HG03354 (cell line): ENCODE measurements around the gene LZTR1.
"Not testable (repeated sequence)": the region's sequence is repeated elsewhere in the genome, so short reads cannot be mapped to it uniquely, and the experiment has no call there.

Experiments
- ATAC-seq: cut with Tn5 transposase; IDR thresholded peaks from one replicate; pipeline ENCODE4 v1.9.1; 2021; ENCODE audit warnings: mild to moderate bottlenecking; ENCODE audit not compliant: unreplicated experiment, poor library complexity, severe bottlenecking

The LZTR1 gene

DNA sequence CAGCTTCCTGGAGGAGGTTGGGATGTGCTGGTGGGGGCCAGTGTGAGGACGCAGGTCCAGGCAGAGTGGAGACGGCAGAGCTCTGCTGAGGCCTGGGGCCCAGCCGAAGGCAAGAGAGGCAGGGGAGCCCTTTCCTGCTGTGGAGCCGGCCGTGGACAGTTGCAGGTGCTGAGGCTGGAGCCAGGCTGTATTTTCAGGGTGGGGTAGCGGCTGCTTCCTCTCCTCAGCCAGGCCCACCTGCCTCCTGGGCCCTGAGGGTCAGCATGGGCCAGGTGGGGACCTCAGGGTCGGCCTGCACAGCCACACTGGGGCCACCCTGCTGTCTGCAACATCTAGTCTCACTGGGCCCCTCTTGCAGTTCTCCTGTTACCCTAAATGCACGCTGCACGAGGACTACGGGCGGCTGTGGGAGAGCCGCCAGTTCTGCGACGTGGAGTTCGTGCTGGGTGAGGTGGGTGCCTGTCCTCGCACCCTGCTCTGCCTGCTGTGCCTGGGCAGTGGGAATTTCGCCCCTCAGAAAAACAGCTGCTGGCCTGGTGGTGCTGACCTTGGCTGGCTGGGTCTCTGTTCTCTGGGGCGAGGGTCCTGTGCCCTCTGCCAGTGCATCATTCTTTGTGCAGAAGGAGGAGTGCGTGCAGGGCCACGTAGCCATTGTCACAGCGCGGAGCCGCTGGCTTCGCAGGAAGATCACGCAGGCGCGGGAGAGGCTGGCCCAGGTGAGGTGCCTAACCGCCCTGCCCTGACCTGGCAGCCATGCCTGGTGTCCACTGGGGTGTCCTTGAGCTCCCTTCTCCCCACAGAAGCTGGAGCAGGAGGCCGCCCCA, 11.4 kb downstream of the LZTR1 start:
- ATAC-seq, result no peak

DNA sequence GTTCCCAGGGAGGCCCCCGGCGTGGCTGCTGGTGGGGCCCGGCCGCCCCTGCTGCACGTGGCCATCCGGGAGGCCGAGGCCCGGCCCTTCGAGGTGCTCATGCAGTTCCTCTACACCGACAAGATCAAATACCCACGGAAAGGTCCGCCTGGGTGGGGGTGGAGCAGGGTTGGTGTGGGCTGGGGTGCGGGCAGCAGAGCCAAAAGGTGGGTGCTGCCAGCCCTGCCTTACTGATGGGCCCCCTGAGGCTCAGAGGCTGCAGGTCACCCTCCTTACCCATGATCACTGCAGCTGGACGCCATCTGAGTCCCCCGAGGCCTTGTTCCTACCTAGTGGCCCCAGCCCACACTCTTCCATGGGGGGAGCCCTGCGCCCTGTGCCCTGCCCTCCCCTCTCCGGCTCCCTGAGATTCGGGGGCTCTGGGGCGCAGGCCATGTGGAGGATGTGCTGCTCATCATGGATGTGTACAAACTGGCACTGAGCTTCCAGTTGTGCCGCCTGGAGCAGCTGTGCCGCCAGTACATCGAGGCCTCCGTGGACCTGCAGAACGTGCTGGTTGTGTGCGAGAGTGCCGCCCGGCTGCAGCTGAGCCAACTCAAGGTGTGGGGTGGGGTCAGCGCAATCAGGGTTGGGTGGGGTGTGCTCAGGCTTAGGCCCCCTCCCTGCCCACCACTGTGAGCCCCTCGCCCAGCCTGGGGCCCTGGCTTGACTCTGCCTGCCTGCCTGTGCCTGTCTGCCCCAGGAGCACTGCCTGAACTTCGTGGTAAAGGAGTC, 12.2 kb downstream of the LZTR1 start:
- no peak for ATAC-seq

DNA sequence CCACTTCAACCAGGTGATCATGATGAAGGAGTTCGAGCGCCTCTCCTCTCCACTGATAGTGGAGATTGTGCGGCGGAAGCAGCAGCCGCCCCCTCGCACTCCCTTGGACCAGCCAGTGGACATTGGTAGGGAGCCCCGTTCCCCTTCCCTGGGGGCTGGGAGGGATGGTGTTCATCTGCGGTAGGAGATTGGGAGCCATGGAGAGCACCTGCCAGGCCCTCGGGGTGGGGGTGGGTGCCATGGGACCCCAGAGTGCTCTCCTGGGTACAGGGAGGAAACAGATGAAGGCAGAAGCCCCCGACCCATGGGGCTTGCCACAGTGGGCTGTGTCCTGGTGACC, 12.8 kb downstream of the LZTR1 start:
- no peak for ATAC-seq

DNA sequence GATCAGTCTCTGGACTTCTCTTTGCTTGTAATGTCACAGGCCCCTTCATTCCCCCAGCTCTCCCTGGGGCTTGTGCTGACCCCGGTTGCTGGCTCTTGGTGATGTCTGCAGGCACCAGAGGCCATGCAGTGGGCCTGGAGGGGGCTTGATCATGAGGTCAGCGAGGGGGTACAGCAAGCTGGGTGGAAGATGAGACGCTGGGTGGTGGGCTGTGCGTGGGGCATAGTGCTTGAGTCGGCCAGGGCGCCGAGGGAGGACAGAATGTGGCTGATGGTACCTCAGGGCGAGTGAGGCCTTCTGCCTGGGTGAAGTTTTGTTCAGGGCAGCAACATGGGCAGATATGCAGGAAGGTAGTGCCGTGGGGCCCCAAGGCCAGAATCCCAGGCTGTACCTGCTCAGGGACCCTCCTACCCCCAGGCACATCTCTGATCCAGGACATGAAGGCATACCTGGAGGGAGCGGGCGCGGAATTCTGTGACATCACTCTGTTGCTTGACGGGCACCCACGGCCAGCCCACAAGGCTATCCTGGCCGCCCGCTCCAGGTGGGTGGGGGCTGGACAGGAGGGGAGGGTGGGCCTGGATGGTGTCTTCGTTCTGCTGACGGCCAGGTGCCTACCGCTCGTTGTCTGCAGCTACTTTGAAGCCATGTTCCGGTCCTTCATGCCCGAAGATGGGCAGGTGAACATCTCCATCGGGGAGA, 13.4 kb downstream of the LZTR1 start:
- no peak for ATAC-seq

DNA sequence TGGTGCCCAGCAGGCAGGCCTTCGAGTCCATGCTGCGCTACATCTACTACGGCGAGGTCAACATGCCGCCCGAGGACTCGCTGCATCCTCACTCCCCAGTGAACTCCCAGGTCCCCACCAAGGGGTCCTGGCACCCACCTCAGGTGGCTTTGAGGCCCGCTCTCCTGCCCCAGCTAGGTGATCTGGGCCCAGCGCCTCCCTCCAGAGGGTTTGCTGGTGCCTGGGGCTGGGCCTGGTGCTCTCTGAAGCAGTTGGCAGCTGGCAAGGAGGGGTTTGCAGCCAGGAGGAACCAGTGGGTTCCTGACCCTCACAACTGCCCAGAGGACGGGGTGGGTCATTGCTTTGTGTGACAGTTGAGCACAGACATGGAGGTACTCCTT, 13.9 kb downstream of the LZTR1 start:
- no peak for ATAC-seq

DNA sequence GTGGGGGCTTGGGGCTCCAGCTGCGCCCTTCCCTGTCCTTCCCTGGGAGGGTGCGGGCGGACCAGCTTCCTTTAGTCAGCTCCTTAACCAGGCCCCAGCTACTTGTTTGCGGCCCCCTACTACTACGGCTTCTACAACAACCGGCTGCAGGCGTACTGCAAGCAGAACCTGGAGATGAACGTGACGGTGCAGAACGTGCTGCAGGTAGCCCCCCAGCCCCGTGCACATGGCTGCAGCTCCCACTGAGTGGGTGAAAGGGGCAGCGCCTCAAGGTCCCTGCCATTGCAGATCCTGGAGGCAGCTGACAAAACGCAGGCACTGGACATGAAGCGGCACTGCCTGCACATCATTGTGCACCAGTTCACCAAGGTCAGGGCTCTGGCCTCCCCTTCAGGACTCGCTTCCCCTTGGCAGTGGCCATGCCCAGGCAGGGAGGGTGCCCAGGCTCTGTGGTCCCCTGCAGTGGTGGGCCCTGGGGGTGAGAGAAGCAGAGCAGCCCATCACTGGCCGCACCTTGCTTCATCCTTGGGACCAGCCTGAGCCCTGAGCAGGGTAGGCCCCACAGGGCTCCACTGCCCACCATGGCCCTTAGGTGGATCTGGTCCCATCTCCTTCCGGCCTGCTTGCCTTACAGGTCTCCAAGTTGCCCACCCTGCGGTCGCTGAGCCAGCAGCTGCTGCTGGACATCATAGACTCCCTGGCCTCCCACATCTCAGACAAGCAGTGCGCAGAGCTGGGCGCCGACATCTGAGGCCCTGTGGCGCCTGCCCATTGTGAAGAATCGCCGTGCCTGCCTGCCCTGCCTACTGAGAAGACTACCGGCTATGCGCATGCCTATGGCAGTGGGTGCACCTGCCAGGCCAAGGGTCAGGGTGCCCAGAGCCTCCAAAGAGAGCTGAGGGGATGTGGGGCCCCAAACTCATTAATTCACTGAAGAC, 14.8 kb downstream of the LZTR1 start:
- no peak for ATAC-seq

DNA sequence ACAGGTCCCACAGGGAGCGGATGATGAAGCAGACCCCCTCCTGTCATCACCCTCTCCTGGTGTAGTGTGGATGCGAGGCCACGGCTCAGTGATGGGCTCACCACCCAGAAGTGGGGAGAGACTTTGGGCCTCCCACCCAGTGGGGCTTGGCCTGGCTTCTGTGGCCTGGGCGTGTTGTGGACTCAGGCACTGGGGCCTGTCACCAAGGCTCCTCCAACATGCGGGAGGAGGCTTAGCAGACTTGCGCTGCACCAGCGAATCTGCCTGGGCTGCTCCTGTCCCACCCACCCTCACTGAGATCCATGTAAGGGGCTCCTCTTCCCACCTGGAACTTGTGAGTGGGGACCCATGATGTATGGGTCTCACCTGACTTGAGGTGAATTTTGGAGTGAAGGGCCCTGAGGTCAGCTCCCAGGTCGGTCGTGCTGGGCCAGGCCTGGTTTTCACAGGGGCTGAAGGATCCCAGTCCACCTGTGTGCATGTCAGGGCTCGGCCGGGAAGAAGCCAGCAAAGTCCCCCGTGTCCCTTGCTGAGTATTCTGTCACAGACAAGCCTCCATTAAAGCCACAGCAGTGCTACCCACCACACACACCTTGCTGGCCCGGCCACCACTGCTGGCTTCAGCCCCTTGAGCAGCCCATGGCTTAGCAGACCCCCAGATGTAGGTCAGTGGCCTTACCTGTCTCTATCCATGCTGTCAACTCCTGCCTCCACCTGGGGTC, 15.6 kb downstream of the LZTR1 start:
- ATAC-seq, result no peak

DNA sequence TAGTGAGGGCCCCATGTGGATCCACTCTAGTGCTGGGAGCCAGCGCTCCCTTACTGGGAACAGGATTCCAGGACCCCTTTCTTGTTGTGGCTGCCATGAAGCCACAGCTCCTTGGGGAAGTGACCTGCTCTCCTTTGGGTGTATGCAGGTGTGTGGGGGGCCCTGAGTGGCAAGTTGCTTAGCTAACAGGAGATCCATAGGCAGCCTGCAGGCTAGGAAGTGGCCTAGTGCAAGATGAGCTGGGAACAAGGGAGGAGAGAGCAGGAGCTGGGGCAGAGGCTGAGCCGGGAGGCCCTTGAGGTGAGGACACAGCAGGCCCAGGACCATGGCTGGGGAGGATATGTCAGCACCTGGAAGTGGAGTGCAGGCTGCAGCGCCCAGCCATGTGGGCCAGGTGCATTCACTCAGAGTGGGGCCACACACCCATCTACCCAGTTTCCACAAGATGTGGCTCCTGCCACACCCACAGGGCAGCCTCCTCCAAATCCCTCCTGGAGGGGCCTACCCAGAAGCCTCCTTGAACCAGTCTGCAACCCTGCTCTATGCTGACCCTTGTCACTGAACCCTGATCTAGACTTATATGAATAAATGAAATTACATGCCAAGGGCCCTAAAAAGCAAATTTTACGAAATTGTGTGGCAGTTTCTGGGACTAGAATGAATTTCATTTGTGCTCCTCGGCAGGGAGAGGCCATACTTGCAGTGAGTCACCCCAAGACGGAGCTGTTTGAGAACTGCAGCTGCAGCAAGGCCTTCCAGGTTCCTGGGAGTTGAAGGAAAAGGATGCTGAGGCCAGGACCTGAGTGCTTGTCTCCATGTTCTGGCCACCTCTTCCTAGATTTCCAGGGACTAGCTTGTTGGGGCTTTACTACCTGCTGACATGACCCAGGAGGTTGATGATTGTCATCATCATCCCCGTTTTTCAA, 16.6 kb downstream of the LZTR1 start:
- no peak for ATAC-seq

DNA sequence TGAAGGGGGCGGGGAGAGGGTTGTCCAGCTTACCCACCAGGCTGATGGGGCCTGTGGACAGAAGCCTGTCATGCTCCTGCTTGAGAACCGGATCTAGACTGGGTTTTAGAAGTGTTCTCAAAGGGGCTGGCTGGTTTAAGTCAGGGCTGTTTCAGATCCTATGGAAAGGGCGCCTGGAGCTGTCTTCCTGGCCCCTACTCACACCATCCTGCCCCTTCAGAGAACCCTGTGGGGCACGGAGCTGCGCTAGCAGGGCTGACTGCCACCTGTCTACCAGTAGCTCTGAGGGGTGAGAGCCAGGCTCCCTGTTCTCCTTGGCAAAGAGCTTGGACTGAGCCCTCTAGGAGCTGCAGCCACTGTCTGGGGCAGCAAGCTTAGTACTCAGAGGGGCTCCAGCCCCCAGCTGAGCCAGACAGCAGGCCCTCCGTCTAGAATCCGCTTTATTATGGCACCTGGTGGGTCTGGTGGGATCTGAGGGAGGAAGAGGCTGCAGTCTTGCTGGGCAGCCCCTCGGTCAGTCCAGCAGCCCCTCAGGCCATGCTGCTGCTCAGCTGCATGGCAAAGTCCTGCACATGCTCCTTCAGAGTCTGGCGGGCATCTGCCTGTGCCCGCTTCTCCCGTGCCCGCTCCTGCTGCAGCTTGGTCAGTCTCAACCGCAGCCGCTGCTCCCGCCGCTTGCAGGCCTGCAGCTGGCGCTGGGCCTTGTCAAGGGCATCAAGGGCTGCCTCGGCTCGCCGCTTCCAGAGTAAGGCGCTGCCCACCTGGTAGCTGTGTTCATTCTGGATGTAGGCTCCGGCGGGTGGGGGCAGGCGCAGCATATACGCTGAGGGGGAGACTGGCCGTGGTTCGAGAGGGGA, 17.5 kb downstream of the LZTR1 start:
- no peak for ATAC-seq

DNA sequence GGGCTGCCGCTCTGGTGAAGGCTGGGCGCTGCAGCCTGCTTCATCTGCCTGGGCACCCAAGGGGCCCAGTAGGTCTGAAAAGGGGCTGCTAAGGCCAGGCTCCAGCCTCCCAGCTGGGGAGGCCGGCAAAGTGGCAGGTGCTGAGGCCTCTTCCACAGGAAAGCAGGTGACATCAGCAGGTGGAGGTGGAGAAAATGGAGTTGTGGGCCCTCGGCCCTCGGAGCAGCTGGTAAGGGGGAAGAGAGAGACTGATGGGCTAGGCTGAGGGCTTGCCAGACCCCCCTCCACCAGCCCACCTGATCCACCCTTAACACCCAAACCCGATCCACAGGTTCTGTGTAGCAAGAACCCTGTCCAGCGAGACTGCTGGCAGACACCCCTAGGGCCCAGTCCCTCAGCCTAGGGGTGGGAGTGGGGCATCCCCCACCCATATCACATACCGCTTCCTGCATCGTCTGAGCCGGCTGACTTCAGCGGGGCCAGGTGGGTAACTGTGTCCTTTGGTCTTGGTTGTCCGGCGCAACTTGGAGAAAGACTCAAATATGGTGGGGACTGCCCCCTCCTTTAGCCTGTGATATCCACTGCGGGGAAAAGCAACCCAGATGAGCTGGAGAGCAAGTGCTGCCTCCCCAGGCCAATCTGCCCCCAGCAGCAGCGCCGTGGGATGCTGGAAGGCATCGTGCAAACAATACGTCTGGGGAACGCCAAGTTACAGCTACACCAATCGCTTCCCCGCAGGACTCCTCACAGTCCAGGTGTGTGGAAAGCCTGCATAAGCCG, 18.3 kb downstream of the LZTR1 start:
- no peak for ATAC-seq

DNA sequence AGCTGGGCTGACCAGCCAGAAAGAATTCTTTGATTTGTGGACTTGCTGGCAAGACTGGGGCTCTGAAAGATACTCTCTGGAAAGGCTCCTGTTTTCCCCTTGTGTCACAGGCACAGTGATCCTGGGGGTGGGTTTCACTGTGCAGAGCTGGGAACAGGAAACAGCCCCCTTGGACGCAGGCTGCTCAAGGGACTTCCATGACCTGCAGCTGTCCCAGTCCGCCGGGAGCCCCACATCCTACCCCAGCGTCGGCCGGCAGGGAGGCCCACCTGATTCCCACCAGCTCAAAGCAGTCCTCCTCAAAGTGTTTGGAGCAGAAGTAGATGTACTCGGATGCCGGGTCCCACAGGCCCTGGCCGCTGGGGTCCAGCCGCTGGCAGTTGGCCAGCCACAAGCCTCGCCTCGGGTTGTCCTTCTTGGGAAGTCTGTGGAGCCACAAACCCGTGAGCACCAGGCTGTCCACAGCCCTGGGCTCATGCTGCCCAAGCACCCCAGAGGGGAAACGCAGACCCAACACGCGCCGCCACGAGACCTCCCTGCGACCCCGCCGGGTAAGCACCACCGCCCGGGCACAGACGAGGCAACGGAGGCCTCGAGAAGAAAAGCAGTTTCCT, 19.0 kb downstream of the LZTR1 start:
- ATAC-seq, result no peak

DNA sequence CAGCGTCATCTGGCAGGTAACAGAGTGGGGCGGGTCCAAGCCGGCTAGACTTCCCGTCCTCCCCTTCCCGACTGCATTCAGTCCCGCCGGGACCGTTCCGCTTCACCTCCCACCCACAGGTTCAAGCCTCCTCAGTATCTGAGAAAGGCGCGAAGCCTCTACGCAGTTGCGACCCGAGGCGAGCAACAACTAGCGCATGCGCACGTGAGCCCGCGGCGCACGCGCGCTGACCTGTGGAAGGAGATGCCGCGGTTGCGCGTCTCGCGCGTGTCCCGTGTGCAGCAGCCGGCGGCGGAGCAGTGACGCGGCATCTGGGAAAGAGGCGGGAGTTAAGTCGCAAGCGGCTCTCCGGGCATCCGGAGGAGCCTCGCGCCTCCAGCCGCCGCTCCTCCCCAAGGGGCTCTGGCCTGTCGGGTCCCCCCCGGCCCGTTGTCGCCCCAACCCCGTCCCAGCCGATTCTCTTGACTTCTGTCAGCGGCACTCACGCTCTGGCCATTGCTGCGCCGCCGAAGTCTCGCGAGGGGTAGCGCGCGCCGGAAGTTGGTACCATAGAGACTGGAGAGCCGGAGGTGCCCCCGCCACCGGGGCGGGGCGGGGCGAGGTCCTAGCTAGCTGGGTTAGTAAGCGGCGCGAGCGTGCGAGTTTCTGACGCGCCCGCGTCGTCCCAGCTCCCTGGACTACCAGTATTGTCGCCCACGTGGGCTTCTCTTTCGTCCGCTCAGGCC, 19.7 kb downstream of the LZTR1 start, which contains the start of gene THAP7:
TSS of gene THAP7 (minus strand) at position 518 of the 725 bp plus-strand sequence. CDS start at position 311, 207 bp downstream.
- ATAC-seq, result peak; percentile 86

DNA sequence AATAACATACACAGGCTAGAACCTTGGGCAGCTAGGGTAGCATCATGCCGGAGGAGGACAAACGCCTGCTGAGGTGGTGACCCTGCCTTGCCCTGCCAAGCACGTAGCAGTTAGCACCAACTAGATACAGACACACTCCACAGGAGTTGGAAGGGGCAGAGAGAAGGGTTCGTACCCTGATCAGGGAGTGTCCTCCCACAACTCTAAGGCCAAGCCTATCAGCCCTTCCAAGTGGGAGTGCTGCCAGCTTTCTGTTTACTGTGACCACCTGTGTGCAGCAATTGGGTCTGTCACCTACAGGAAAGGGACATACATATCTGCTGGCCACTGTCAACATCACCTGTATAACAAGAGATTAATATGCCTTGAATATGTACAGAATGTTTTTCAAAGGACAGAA, 21.7 kb downstream of the LZTR1 start:
- ATAC-seq, result no peak

DNA sequence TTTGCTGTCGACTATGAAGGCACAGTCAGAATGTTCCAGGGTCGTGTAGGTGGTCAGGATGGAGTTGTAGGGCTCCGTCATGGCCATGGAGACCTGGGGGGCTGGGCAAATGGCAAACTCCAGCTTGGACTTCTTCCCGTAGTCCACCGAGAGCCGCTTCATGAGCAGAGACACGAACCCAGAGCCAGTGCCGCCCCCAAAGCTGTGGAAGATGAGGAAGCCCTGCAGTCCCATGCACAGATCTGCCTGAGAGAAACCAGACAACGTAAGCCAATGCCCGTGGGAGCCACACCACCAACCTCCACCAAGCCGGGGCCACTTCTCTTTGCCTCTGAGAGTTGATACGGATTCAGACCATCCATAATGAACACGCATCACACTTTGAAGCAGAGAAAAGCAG, 27.1 kb downstream of the LZTR1 start:
- not testable (repeated sequence) for ATAC-seq
